Aorta (tissue), 5 donors: Measurements from ENCODE around the gene INPP4B. TPM values are rescaled to one million over a fixed set of nuclear protein-coding genes. Genes with fewer than 3 reads are reported as not detected.

Experiments used
- ATAC-seq: fragments of 200-7000 bp; cut with Tn5 transposase; one replicate; pipeline ENCODE4 v1.9.1; 2022; ENCODE audit warnings: moderate library complexity; ENCODE audit not compliant: low FRiP score
- DNase-seq, 2 donors: peaks; one replicate each; pipeline ENCODE4 v3.0.0-alpha.2; 2020
- H3K27ac ChIP-seq, 2 donors: one replicate each; pipeline ENCODE4 v1.5.1; 2013; ENCODE audit warnings: low read length in 2 of 2, mild to moderate bottlenecking in 2 of 2, moderate library complexity in 2 of 2, control low read depth in 1 of 2, inconsistent platforms in 1 of 2, low read depth in 1 of 2
- H3K27me3 ChIP-seq, 2 donors: one replicate each; pipeline ENCODE4 v1.6.1; 2013; ENCODE audit warnings: control low read depth in 1 of 2, low read length in 1 of 2, mild to moderate bottlenecking in 1 of 2, moderate library complexity in 1 of 2; ENCODE audit not compliant: insufficient read depth in 2 of 2, control insufficient read depth in 1 of 2
- H3K36me3 ChIP-seq, 2 donors: one replicate each; pipeline ENCODE4 v1.6.1; 2013; ENCODE audit warnings: control low read depth in 1 of 2, low read length in 1 of 2, mild to moderate bottlenecking in 1 of 2; ENCODE audit not compliant: insufficient read depth in 2 of 2, control insufficient read depth in 1 of 2
- H3K4me1 ChIP-seq, 2 donors: one replicate each; pipeline ENCODE4 v1.6.1; 2013; ENCODE audit warnings: low read length in 2 of 2, control low read depth in 1 of 2, mild to moderate bottlenecking in 1 of 2, moderate library complexity in 1 of 2; ENCODE audit not compliant: insufficient read depth in 2 of 2, control insufficient read depth in 1 of 2
- H3K4me3 ChIP-seq, 2 donors: one replicate each; pipeline ENCODE4 v1.5.1; 2013; ENCODE audit warnings: low read length in 2 of 2, control low read depth in 1 of 2, mild to moderate bottlenecking in 1 of 2
- H3K9me3 ChIP-seq: one replicate; pipeline ENCODE4 v1.6.1; 2013; ENCODE audit warnings: mild to moderate bottlenecking, low read length; ENCODE audit not compliant: control insufficient read depth
- WGBS, 2 donors: extraction: QIAGEN DNeasy Blood & Tissue Kit; methylation state at CpG; one replicate each; pipeline ENCODE4 v1.1.7; 2013; 5-methylcytosine and 5-hydroxymethylcytosine counted together
- intact Hi-C, 2 donors: fragments of 100-400 bp; cut with DNase I; formaldehyde crosslinking; loops; one replicate each; pipeline versions ENCODE4 v1.14.2 to v1.15.0; 2022
- polyA plus RNA-seq, 2 donors: library from polyadenylated mRNA; stranded (reverse); fragments of 200-250 nt; gene quantifications; one replicate each; pipeline ENCODE4 v1.2.3, GENCODE V29; 2013
- total RNA-seq, 2 donors: library from RNA; stranded (reverse); fragmentation: NEBNext Ultra II Directional; extraction: Animal tissue kit (Norgen Biotek cat#: 25700); gene quantifications; one replicate each; pipeline ENCODE4 v1.2.1, GENCODE V29; 2021
- donor health status: healthy with polysubstance abuse.
- donor health status: Bipolar disorder and iron deficiency.
- donor health status: DM: no; HTN: no; CAD: no.
- donor health status: DM: no; HTN: no; CAD: no.
- donor health status: DM: yes; HTN: yes; CAD: no.

Gene INPP4B
- total and polyA plus RNA-seq, 4 donors, result 3.3 to 36.8 (median 20.7) TPM

- peaks cover 3 to 6% of the 10 kb centered on the region in 2 donors for H3K4me1 ChIP-seq
- H3K36me3 ChIP-seq, result no peaks in the 10 kb centered on the region
- ATAC-seq, result no peak
- WGBS, 2 donors, result 1 to 5% methylated on average over 3 of the region's 3 CpGs
- intact Hi-C loops, result no loop called here
- DNase-seq, result no peak
- no peaks in the 10 kb centered on the region for H3K9me3 ChIP-seq
- H3K27me3 ChIP-seq, result no peaks in the 10 kb centered on the region
- no peak overlapping the region for H3K4me3 ChIP-seq
- no peak overlapping the region for H3K27ac ChIP-seq
These were observed 149.6 kb downstream of the INPP4B start for GRCh38 chr4:142696334-142697122.

DNA sequence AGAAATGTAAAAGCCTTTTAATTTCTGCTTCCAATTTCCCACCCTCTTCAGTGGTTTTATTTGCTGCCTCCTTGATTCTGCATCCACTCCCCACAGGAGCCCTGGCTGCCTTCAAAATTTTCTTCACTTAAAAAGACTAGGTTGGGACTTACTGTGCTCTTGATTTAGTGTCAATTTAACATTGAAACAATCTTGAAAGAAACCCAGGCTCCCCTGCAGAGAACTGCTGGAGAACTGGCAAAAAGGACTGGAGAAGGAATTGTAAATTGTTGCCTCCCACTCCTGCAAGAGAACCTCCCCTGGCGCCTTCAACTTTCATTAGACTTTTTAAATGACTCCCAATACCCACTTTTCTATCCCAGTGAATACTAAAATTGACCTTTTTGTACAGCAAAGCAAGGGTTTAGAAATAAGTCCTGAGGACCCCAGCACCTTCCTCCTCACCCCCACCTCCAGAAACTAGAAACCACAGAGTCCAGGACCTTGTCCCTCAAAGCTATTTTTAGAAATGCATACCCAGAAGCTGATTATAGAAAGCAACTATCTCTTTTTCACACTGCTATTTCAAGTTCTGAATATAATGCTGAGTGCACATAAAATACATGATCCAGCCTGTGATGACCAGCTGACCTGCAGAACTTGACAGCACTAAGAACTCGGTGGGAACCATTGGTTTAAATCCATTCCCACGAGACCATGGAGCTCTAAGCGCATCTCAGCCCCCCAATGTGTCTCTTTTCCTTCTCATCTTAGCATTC lies 155.5 kb downstream of the INPP4B start:
- Histone ChIP-seq H3K9me3 (no peaks in the 10 kb centered on the region), H3K36me3 (no peaks in the 10 kb centered on the region), H3K27me3 (no peaks in the 10 kb centered on the region), H3K4me3 (no peak overlapping the region), H3K4me1 (peaks cover 3% of the 10 kb centered on the region in 2 donors), H3K27ac (no peak overlapping the region)
- WGBS, 2 donors, result 93 to 95% methylated on average over 4 of the region's 4 CpGs
- ATAC-seq (no peak), DNase-seq (no peak)
- intact Hi-C loops, result no loop called here

DNA sequence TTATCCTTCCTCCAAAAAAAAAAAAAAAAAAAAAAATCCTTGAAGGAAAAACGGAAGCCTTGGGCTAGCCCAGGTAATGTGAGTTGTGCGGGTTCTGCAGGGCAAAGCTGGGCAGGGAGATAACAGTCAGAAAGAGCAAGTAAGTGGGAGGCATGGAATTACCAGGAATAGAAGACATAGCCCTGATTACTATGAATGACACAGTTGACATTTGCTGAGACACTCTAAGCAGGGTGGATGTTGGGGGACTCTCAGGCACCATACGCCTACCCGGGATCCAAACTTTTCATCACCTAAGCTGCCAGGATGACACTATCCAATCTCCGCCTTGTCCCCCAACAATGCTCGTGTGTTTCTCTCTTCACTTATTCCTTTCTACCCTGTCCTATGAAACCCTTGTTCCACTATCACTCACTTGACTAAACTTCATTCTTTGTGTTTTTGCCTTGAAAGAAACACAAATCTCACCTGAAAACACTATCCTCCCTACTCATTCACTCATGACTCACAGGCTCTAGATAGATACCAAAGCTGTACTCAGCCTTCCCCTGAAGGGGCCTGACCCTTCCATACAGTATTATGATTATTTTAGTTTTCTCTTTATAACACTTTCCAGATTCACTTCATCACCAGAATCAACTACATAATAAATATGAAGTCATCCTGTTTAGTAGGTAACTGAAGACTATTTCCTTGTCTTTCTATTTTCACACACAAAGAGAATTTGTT lies 158.4 kb downstream of the INPP4B start:
- Histone ChIP-seq H3K4me1 (peaks cover 3% of the 10 kb centered on the region in 2 donors), H3K4me3 (no peak overlapping the region), H3K27me3 (no peaks in the 10 kb centered on the region), H3K36me3 (no peaks in the 10 kb centered on the region), H3K9me3 (no peaks in the 10 kb centered on the region), H3K27ac (no peak overlapping the region)
- no peak for DNase-seq
- intact Hi-C loops, result no loop called here
- ATAC-seq, result no peak
- 91 to 92% methylated on average over 6 of the region's 6 CpGs for WGBS, 2 donors

- intact Hi-C loops, result no loop called here
- no peaks in the 10 kb centered on the region for H3K27me3 ChIP-seq
- DNase-seq (no peak), ATAC-seq (no peak)
- H3K4me3 ChIP-seq, result no peak overlapping the region
- no peaks in the 10 kb centered on the region for H3K9me3 ChIP-seq
- H3K36me3 ChIP-seq, result no peaks in the 10 kb centered on the region
- H3K4me1 ChIP-seq, result peaks cover 3% of the 10 kb centered on the region in 2 donors
- H3K27ac ChIP-seq, result no peak overlapping the region
- WGBS, 2 donors, result 59 to 63% methylated on average over 1 of the region's 1 CpG
These were observed 160.0 kb downstream of the INPP4B start for GRCh38 chr4:142686081-142686480.

DNA sequence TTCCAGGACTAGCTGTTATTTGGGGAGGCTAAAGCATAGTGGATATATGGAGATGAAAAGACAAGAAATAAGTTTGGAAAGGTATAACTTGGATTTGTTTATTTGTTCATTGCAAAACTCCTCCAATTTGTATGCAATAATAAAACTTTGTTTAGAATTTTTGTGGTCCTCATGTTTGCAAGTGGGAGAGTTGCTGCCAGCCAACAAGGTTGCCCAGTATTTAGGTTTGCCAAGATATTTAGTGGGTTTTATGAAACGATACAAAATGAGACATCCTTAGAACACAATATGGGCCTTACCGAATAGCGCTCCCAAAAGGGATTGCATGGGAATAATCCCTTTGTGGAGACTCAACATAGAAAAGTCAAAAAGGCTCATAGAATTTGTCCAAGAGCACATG lies 162.1 kb downstream of the INPP4B start:
- Histone ChIP-seq H3K27ac (no peak overlapping the region), H3K9me3 (no peaks in the 10 kb centered on the region), H3K4me3 (no peak overlapping the region), H3K4me1 (peaks cover 4 to 6% of the 10 kb centered on the region in 2 donors), H3K27me3 (no peaks in the 10 kb centered on the region), H3K36me3 (no peaks in the 10 kb centered on the region)
- ATAC-seq (no peak), DNase-seq (no peak)
- intact Hi-C loops, result no loop called here
- 87 to 90% methylated on average over 3 of the region's 3 CpGs for WGBS, 2 donors

DNA sequence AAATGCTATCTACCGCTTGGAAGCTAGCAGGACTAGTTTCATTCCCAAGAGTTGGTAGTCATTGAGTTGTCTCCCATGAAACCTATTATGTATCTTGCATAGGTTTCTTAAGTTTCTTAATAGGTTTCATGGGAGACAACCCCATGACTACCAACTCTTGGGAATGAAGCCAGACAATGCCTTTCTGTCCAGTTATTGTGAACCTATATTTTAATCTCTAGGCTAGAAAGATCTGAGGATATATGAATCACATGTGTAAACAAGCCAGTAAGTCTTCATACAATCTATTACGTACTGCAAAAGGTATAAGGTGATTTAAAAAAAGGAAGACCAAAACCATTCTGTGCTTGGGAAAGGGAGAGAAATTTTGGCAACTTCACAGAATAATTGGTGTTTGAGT lies 162.6 kb downstream of the INPP4B start:
- DNase-seq (no peak), ATAC-seq (no peak)
- Histone ChIP-seq H3K9me3 (no peaks in the 10 kb centered on the region), H3K36me3 (no peaks in the 10 kb centered on the region), H3K4me3 (no peak overlapping the region), H3K27me3 (no peaks in the 10 kb centered on the region), H3K4me1 (peaks cover 4 to 6% of the 10 kb centered on the region in 2 donors), H3K27ac (no peak overlapping the region)
- intact Hi-C loops, result no loop called here
- WGBS, 2 donors, result 94 to 96% methylated on average over 2 of the region's 2 CpGs

- Histone ChIP-seq H3K27ac (no peak overlapping the region), H3K9me3 (peaks cover 2% of the 10 kb centered on the region), H3K4me1 (no peaks in the 10 kb centered on the region), H3K27me3 (no peaks in the 10 kb centered on the region), H3K4me3 (no peak overlapping the region), H3K36me3 (peaks cover 0 to 1% of the 10 kb centered on the region in 2 donors)
- 79 to 86% methylated on average over 2 of the region's 2 CpGs for WGBS, 2 donors
- ATAC-seq (no peak), DNase-seq (no peak)
- intact Hi-C loops, result no loop called here
These were observed 174.6 kb downstream of the INPP4B start for GRCh38 chr4:142671516-142671915.

DNA sequence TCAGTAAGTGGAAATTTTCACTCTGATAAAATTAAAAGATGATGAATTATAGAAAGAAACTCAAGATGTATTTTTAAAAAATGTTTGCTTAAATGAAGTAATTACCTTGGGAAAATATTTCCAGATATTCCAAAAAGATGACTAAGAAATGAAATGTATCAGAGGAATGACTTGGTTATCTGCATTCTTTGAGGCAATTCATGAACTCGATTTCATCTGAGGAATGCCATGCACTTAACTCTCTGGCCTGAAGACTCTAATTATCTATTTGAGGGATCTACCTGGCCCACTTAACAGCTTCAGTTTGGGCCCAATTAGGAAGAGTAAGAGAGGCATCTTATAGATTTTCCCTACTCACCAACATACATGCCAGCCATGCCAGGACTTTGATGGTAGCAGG lies 182.3 kb downstream of the INPP4B start:
- intact Hi-C loops, result no loop called here
- Histone ChIP-seq H3K9me3 (peaks cover 4% of the 10 kb centered on the region), H3K36me3 (no peaks in the 10 kb centered on the region), H3K27me3 (no peaks in the 10 kb centered on the region), H3K27ac (no peak overlapping the region), H3K4me3 (no peak overlapping the region), H3K4me1 (no peaks in the 10 kb centered on the region)
- DNase-seq, result no peak
- 32 to 38% methylated on average over 1 of the region's 1 CpG for WGBS, 2 donors
- ATAC-seq, result no peak
